DND-41 (cell line): Measurements from ENCODE around the gene NUPR1.

Source experiments
- CTCF ChIP-seq: IDR thresholded peaks from 2 replicates; pipeline ENCODE4 v1.5.1; 2012; ENCODE audit warnings: borderline replicate concordance, low read length, moderate library complexity, mild to moderate bottlenecking; ENCODE audit not compliant: poor library complexity, severe bottlenecking; ENCODE audit errors: extremely low read depth
- EZH2 ChIP-seq: IDR thresholded peaks from 3 replicates; pipeline ENCODE4 v1.6.1; 2012; ENCODE audit warnings: borderline replicate concordance, low read depth, mild to moderate bottlenecking, moderate library complexity, low read length, inconsistent platforms; ENCODE audit not compliant: severe bottlenecking

GRCh38 chr16:28526201-28527099 lies 12.3 kb downstream of the NUPR1 start:
- no peak for TF ChIP-seq CTCF
- no peak for TF ChIP-seq EZH2
